Effector CD4-positive, alpha-beta T cell (primary cell): ENCODE results near the gene FBXW5.

Experiments used
- DNase-seq: peaks from one replicate; pipeline ENCODE4 v3.0.0-alpha.2; 2020

Gene FBXW5

DNA sequence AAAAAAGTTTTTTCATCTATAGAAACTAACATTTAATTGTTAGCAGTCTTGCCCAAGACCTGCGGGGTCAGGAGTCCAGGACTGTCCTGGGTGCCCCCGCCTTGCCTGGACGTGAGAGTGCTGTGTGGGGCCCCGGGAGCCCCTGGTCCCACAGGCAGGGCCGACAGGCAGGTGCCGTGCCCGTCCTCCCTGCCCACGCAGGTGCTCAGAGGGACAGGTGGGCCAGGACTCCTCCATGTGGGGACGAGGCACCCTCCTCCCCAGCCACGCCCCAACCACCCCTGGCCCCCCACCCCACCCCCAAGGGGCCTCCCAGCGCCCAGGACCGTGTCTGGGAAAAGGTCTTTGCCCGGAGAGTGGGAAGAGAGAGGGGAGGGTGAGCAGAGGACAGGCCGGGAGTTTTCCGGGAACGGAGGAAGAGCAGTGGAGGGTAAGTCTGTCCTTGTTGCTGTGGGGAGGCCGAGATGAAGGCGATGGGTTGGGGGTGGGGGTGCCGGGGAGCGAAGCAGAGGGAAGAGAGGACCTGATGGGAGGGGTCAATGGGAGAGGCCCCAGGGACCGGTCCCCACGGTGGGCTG lies 4.8 kb upstream of the FBXW5 start:
- DNase-seq = no peak

DNA sequence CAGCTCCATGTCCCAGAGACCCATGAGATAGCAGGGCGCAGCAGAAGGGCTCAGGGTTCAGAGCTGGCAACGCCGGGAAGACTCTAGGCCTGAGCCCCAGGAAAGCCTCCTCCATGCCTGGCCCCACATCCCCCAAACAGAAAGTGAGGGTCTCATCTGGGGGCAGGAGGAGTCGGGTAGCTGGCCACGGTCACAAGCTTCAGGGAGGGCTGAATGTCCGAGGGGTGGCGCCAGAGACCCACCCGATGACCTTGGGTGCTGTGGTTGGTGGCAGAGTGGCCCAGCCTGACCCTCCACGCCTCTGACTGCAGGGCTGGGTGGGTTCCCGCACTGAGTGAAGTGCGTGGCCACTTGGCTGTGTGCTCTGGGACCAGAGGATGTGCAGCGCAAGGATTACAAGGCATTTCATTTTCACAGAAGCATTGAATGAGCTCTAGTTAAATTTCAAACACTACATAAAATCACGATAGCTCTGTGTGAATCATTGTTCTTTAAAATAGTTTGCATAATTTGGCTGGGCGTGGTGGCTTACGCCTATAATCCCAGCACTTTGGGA lies 3.5 kb upstream of the FBXW5 start:
- DNase-seq = no peak

DNA sequence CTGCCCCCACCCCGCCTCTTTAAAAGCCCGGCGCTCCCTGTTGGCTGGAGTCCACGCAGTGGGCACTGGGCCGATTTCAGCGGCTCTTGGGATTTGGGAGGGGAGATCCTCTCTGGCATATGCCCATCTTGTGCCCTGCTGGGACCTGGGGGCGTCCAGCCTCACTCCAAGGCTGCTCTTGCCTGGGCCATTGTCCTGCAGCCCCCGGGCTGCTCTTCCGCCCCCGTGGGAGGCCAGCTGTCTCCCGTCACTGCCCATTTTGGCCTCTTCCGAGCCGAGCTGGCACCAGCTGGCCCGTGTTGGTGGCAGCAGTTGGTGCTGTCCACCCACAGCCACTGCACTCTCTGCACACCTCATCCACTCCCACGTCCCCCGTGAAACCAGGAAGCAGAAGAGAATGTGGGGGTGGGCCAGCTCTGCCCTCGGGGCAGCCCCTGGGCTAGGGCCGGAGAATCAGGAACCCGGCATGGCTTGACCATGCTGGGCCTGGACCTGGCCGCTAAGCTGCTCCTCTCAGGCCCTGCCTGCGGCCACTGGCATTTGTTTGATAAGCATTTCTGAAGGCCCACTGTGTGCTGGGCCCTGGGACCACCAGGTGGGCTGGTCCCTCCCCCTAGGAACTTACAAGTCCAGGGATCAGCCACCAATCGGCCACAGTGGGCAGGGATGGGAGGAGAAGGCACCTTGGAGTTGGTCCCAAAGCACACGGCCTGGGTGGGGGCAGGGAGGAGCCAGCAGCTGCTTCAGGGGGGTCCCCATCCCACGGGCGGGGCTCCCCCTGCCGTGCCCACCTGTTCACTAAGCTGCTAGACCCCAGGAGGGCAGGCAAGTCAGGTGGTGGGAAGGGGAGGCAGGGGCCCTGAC lies 2.7 kb upstream of the FBXW5 start:
- DNase-seq = no peak

DNA sequence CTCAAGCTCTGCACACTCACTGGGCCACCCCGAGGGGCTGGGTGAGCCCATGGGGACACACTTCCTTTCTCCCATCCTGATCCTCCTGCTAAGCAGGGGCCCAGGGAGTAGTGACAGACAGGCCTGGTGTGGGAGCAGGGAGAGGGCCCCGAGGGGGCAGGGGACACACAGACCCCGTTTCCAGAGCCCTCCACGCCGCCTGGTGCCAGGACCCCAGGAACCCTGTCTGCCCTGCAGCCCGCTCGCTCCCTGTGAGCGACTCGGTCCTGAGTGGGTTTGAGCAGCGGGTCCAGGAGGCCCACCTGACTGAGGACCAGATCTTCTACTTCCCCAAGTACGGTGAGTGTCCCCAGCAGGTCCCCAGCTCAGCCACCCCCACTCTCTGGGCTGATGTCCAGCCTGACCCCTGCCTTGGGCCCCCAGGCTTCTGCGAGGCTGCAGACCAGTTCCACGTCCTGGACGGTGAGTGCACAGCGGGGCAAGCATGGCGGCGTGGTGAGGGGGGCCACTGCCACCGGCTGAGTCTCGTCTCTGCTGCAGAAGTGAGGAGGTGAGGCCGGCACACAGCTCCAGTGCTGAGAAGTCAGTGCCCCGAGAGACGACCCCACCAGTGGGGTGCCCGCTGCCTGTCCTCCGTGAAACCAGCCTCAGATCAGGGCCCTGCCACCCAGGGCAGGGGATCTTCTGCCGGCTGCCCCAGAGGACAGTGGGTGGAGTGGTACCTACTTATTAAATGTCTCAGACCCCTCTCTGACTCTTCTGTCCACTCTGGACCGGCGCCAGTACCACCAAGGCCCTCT lies 1.9 kb upstream of the FBXW5 start:
- DNase-seq = no peak

DNA sequence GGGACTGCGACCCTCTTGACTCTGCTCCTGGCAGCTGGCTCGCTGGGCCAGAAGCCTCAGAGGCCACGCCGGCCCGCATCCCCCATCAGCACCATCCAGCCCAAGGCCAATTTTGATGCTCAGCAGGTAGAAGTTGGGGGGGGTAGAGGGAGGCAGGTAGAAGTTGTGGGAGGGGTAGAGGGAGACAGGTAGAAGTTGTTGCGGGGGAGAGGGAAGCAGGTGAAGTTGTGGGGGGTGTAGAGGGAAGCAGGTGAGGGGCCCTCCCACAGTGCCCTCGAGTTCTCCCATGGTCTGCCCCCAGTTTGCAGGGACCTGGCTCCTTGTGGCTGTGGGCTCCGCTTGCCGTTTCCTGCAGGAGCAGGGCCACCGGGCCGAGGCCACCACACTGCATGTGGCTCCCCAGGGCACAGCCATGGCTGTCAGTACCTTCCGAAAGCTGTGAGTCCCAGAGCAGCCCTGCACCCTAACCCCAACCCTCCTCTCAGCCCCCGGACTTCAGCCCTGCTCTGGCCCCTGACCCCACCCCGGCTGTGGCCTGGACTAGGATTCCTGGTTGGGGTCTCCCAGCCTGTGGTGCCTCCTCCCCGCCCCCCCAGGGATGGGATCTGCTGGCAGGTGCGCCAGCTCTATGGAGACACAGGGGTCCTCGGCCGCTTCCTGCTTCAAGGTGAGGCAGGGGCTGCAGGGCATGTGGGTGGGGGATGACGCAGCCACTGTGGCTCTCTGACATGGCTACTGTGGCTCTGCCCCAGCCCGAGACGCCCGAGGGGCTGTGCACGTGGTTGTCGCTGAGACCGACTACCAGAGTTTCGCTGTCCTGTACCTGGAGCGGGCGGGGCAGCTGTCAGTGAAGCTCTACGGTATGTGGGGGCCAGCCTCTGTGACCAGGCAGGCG lies 1.0 kb upstream of the FBXW5 start:
- DNase-seq = no peak

DNA sequence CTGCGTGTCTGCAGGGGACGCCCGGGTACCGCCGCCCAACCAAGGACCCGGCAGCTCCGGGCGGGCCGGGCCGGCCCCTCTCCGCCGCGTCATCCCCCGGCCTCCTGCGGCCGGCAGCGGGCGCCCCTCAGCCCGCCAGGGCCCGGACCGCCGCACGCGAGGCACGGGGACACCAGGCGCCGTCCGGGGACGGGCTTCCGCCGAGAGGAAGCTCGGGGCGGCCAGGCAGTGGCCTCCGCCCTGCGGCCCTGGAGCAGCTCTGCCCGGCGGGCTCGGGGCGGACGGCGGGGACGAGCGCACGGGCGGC lies 373 bp downstream of the FBXW5 start:
- no peak for DNase-seq

DNA sequence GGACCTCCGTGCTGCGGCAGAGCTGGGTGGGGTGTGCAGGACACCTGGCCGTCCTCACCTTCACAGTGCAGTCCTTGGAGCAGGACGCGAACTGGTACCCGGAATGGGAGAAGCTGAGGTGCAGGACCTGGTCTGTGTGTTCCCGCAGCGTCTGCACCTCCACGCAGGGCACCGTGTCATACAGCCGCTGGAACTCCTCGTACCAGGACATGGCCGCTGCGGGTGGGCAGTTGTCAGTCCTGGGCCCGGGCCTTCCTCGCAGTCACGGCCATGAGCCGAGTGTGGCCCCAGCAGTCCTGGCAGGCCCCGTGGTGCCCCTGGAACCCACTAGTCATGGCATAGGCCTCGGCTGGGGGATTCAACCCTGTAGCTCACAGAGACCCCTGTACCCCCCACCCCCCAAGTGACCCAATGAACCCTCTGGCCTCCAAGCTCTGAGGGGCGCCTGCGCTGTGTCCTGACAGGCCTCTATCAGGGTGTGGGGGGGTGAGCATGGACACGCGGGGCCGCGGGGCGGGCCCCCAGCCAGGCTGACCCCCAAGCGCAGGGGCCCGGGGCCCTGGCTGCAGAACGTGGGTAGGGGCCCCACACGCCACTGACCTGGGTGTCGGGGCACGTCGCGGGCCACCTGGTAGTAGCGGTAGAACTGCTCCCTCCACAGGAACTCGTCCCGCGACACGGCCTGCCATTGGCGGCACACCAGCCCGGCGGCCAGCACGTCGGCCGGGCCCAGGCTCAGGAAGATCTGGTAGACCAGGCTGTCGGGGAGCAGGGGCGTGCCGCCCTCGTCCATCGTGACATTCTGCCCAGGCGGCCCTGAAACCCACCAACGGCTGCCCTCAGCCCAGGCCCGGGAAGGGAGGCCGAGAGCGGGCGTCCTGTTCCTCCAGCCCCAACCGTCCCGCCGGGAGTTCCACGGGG lies 987 bp downstream of the FBXW5 start:
- no peak for DNase-seq

DNA sequence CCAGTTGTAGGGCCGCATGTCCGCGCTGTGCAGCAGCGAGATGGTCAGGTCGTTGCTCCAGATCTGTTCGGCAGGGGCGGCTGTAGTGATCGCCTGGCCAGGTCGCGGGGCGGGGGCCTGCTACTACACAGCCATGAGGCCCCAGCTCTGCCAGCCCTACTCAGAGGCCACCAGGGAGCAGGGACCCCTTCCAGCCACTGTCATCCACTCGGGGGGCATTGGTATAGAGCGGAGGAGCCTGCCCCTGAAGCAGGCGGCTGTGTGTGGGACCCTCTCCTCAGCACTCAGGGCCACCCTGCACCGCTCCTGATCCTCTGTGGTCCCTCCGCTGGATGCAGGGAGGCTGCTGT lies 1.7 kb downstream of the FBXW5 start:
- no peak for DNase-seq

DNA sequence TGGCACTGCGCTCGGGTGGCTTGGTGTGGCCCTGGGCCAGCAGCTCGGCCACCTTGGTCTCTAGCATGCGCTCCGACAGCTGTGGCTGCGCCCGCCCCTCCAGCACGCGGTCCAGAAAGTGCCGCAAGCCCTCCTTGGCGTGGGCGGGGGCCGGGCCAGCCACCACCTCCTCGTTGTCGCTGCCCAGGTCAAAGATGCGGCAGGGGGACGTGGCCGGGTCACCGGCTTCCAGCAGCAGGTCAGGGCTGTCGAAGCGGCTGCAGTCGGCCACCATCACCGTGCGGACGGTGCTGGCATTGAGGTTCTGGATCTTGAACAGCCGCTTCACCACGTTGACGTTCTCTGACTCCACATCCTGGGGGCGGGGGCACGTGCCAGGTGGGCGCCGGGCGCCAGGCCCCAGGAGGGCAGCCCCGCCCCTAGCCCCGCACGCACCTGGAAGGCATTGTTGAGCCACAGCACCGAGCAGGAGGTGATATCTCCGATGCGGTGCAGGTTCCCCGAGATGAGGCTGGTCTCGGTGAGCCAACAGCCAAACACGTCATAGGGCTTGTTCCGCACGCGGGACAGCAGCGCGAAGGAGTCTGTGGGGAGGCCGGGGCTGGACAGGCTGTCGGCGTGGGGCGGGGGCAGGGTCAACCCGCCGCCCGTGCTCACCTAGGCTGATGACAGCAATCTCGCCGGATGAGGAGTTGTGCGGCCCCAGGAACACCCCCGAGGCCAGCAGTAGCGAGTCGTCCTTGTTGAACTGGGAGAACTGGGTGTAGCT lies 2.2 kb downstream of the FBXW5 start:
- DNase-seq = no peak

DNA sequence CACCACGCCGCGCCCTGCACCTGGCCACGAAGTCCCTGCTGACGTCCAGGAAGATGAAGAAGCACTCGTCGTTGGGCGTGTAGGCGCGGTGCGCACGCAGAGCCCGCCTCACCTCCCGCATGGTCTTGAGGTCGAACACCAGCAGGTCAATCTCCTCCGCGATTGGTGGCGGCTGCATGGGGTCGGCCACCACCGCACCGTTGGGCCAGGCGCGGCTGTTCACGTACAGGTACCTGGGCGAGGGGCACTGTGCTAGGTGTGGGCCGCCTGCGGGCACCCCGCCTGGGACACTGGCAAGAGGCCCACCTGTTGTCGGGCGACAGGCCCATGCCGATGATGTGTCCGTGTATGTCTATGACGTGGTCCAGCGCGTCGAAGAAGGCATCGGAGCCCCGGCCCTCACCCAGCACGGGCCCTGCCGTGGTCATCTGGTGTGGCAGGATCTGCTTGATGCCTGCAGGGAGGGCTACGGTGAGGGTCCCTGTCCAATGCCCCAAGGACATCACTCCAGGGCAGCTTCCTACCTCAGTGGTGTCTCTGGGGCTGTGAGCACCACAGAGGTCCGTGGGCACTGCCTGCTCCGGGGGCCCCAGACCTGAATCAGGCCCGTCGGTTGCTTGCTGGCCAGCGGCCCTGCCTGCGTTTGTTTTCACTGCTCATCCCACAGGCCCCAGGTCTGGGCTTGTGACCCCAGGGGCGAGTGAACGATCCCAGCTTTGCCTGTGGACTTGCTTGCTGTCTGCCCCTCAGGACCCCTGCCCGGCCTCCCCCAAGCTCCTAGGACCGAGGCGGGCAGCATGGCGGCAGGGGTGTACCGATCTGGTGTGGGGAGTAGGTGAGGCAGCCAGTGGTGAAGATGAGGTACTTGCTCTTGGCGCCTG lies 3.1 kb downstream of the FBXW5 start:
- DNase-seq = no peak

DNA sequence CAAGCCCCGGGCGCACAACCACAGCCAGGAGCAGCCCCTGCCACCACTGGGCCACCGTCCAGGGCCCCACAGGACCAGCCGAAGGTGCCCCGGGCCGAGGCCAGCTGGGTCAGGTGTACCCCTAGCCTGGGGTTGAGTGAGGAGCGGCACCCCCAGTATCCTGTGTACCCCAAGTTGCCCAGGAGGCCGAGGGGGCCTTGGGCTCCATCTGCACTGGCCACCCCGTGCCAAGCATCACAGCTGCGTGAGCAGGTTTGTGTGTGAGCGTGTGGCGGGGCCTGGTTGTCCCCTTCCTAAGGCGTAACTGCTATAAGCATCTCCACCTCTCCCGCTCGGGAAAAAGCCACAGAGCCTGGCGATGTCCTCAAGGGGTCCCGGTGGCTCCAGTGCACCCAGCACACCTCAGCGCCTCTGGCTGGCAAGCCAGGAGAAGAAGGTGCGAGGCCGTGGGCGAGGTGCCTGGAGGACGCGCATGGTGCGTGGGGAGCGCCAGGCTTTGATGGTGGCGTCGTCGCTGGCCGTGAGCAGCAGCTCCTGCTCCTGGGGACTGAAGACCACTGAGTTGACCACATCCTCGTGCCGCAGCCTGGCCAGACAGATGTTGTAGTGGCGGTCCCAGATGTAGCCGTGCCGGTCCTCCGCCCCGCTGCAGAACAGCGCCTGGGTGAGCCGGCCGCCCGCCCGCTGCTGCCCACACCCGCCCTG lies 3.9 kb downstream of the FBXW5 start:
- no peak for DNase-seq

DNA sequence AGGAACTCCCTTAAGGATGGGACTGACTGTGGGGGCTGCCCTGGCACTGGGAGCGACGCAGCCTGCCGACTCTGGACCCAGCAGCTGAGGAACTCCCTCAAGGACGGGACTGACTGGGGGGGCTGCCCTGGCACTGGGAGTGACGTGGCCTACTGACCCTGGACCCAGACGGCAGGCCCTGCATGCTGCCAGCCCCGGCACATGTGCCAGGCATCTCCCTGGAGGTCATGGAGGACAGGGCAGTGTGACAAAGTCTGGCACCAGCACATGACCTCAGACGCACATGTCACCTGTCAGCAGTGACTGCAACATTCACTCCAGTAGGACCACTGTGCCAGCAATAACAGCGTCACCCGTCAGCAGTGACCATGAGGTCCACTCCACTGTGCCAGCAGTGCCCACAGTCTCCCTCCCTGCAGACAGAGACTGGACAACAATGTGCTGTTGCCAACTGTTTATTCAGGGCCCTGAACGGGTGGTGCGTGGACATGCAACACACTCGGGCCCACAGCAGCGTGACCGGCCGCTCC lies 4.5 kb downstream of the FBXW5 start:
- no peak for DNase-seq

DNA sequence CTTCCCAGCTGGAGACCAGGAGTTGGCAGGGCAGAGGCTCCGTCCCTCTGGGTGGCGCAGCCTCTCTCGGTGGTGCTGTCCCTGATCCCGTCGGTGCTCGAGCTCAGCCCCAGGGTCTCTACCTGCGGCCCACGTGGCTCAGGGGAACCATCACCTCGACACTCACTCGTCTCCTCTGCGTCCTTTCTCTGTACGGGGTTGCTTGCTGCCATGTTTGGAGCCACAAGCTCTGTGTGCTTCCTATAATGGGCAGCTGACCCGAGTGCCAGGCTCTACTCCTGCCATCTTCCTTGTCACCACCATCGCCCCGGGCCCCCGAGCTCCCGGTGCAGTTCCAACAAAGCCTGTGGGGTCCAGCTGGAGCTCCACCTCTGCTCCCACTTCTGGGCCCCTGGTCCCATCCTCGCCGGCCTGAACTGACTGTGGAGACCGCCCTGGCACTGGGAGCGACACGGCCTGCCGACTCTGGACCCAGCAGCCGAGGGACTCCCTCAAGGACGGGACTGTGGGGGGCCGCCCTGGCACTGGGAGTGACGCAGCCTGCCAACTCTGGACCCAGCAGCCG lies 5.0 kb downstream of the FBXW5 start:
- no peak for DNase-seq

DNA sequence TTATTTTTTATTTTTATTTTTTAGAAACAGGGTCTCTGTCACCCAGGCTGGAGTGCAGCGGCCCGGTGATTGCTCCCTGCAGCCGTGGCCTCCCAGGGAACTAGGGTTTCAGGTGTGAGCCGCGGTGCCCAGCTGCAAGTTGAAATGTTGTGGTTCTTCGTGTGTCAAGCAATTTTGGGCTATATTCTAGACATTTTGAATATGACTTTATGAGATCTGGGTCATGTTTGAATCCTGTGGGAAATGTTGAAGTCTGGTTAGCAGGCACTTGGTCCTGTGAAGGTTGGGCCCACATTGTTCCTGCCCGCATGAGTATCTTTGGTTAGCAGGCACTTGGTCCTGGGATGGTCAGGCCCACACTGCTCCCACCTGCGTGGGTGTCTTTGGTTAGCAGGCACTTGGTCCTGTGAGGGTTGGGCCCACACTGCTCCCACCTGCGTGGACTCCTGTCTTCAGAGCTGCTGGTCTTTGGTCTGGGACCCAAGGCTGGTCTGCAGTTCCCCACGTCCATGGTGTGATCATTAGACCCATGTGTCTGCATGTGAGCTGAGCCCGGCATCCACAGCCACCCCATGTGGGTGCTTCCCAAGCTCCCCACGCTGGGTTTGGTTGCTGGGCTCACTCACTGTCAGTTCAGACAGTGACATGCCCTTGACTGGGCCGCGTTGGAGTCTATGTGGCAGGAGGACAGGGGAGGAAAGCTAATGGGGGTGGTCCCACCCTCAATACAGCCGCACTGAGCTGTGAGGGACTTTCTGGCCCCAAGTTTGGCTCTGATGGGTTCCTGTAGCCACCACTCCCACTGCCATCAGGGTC lies 7.1 kb downstream of the FBXW5 start:
- no peak for DNase-seq

DNA sequence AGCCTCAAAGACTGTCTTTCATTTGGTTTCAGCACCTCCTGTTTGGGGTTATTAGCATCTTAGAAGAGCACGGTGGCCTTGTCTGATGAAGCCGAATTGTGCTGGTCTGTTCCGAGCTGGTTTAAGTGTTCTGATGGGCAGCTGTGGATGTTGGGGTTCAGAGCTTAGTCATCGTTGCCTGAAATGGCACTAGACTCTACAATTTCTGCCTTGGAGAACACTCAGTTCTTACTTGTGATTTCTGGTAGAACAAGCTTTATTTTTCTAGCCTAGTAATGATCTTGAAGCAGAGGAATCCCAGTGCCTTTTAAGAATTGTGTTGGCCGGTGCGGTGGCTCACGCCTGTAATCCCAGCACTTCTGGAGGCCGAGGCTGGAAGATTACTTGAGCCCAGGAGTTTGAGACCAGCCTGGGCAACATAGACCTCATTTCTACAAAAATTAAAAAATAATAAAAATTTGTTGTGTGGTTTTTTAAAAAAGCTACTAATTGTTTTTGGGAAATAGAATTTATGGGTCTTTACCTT lies 7.8 kb downstream of the FBXW5 start:
- DNase-seq = no peak

DNA sequence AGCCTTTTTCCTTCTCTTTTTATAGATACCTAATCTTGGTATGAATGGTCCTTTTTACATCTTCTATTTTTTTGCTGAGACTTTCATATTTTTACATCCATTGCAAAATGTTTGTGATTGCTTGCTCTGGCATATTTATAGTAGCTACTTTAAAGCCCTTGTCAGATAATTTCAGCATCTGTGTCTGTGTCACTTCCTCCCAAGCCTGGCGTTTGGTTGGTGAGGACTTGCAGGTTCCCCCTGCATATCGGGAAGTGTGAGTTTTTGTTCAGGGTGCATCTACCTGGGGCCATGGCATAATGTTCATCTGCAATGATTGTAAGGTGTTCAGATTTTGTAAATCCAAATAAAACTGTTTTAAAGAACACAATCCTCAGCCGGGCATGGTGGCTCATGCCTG lies 8.9 kb downstream of the FBXW5 start:
- no peak for DNase-seq

DNA sequence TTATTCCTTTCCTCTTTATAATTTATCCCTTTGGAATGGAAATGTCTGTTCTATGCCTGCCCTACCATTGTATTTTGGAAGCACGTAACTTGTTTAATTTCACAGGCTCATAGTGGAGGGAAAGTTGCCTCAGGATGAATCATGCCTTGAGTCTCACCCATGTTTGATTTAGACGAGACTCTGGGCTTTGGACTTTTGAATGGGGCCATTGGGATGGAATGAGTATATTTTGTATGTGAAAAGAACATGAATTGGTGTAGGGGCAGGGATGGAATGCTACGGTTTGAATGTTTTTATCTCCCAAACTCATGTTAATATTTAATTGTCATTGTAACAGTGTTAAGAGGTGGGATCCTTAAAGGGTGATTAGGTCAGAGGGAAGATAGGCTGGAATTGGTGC lies 10.3 kb downstream of the FBXW5 start:
- no peak for DNase-seq
